ENCODE data around the gene PROSER2. TPM values are rescaled to one million over a fixed set of nuclear protein-coding genes. Genes with fewer than 3 reads are reported as not detected.

The PROSER2 gene
- total RNA-seq, 1 donor from 2014 or later = 0.27 TPM

DNA sequence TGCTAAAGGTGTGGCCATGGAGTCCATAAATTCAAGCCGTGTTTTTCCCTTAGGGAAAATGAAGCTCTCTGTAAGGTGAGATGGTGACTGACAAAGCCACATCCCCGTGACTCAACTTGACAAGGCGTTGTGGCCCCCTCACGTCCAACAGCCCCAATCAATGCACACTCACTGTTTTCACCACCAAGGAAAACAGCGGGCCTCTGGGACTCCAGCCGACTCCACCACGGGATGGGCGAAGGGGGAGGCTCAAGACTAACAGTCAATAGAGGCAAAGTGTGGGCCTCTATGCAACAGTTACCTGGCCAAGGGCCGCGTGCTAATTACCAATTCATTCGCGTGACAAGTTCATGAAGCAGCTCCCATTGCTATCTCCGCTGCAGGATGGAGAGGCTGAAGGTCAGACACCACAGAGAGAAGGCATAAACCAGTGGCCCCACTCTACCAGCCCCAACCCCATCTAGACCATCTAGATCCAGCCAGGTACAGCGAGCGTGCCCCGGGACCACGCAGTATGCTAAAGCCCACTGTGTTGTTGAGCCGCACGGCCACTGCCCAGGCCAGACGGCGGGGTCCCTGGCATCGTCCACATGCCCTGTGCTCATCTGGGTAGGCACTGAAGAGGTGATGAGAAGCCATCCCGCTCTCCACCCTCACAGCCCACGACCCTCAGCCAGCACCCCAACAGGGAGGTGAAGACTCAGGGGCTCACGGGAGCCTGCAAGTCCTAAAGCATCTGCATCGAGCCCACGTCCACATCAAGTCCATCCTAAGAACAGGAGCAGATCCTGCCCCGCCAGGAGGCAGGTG is 76.1 kb downstream of the PROSER2 start:
- Mint-ChIP-seq H3K36me3 (ENCODE audit: low read depth) (no peaks in the 10 kb centered on the region), H3K4me1 (no peaks in the 10 kb centered on the region), H3K27ac (no peak overlapping the region), H3K27me3 (peaks cover 2% of the 10 kb centered on the region), H3K9me3 (no peaks in the 10 kb centered on the region), H3K4me3 (no peak overlapping the region)
- DNase-seq (no peak), ATAC-seq (ENCODE audit: low read depth) (no peak)
- POLR2A ChIA-PET = no interaction called here
- intact Hi-C loops (cut with micrococcal nuclease) = no loop called here
- CTCF ChIA-PET = no interaction called here
- TF ChIP-seq CTCF (IDR thresholded peaks at IDR 0.05) = no peak

- Mint-ChIP-seq H3K4me1 (no peaks in the 10 kb centered on the region), H3K4me3 (no peak overlapping the region), H3K27ac (no peak overlapping the region), H3K9me3 (no peaks in the 10 kb centered on the region), H3K27me3 (peaks cover 2% of the 10 kb centered on the region), H3K36me3 (ENCODE audit: low read depth) (no peaks in the 10 kb centered on the region)
- ATAC-seq (ENCODE audit: low read depth) (no peak), DNase-seq (no peak)
- no peak for TF ChIP-seq CTCF (IDR thresholded peaks at IDR 0.05)
- CTCF ChIA-PET = no interaction called here
- intact Hi-C loops (cut with micrococcal nuclease) = no loop called here
- POLR2A ChIA-PET = no interaction called here
Measured at GRCh38 chr10:11901036-11901301, 77.8 kb downstream of the PROSER2 start.

GRCh38 chr10:11901454-11901832 is 78.3 kb downstream of the PROSER2 start:
- intact Hi-C loops (cut with micrococcal nuclease) = no loop called here
- H3K36me3 Mint-ChIP-seq (ENCODE audit: low read depth) = no peaks in the 10 kb centered on the region
- ChIA-PET CTCF (no interaction called here), POLR2A (no interaction called here)
- H3K9me3 Mint-ChIP-seq = no peaks in the 10 kb centered on the region
- peaks cover 2% of the 10 kb centered on the region for H3K27me3 Mint-ChIP-seq
- DNase-seq (no peak), ATAC-seq (ENCODE audit: low read depth) (no peak)
- no peaks in the 10 kb centered on the region for H3K4me1 Mint-ChIP-seq
- no peak overlapping the region for H3K27ac Mint-ChIP-seq
- TF ChIP-seq CTCF (IDR thresholded peaks at IDR 0.05) = no peak
- no peak overlapping the region for H3K4me3 Mint-ChIP-seq

GRCh38 chr10:11901833-11902475 is 78.8 kb downstream of the PROSER2 start:
- ATAC-seq (ENCODE audit: low read depth) (no peak), DNase-seq (no peak)
- intact Hi-C loops (cut with micrococcal nuclease) = no loop called here
- Mint-ChIP-seq H3K27me3 (peaks cover 2% of the 10 kb centered on the region), H3K27ac (no peak overlapping the region), H3K4me3 (no peak overlapping the region), H3K9me3 (no peaks in the 10 kb centered on the region), H3K36me3 (ENCODE audit: low read depth) (no peaks in the 10 kb centered on the region), H3K4me1 (no peaks in the 10 kb centered on the region)
- ChIA-PET CTCF (no interaction called here), POLR2A (no interaction called here)
- no peak for TF ChIP-seq CTCF (IDR thresholded peaks at IDR 0.05)

DNA sequence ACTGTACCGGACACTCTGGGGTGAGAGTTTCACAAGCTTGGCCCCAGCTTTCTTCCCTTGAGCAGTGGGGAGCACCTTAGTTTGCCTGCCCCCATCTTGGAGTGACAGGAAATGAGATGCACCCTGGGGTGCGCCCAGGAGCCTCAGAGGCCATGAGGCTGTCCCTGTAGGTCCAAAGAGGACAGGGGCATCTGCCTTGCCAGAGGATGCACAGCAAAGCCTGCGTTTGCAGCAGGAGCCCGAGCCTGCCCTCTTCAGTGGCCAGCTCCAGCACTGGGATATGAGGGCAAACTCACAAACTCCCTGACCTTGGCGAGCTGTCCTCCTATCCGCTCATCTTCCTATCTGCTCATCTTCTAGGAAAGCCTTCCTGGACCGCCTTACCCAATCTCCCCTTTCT is 79.5 kb downstream of the PROSER2 start:
- TF ChIP-seq CTCF (IDR thresholded peaks at IDR 0.05) = no peak
- Mint-ChIP-seq H3K4me1 (no peaks in the 10 kb centered on the region), H3K27me3 (peaks cover 2% of the 10 kb centered on the region), H3K36me3 (ENCODE audit: low read depth) (no peaks in the 10 kb centered on the region), H3K27ac (no peak overlapping the region), H3K4me3 (no peak overlapping the region), H3K9me3 (no peaks in the 10 kb centered on the region)
- no peak for DNase-seq
- intact Hi-C loops (cut with micrococcal nuclease) = no loop called here
- no peak for ATAC-seq (ENCODE audit: low read depth)
- POLR2A ChIA-PET = no interaction called here
- CTCF ChIA-PET = no interaction called here
